Type B pancreatic cell (in vitro differentiated cells): ENCODE data around the gene ZCRB1. TPM values are rescaled to one million over a fixed set of nuclear protein-coding genes. Genes with fewer than 3 reads are reported as not detected.

Experiments used
- DNase-seq: peaks from one replicate; pipeline ENCODE4 v3.0.0; 2021; ENCODE audit warnings: mixed read lengths; ENCODE audit not compliant: unreplicated experiment; ENCODE audit errors: extremely low spot score
- H3K27ac Mint-ChIP-seq: 2 replicates; pipeline ENCODE4 v1.8.0; 2021; ENCODE audit warnings: mild to moderate bottlenecking, mixed read lengths
- H3K27me3 Mint-ChIP-seq: 2 replicates; pipeline ENCODE4 v1.8.0; 2021; ENCODE audit warnings: mixed read lengths
- H3K36me3 Mint-ChIP-seq: 2 replicates; pipeline ENCODE4 v1.8.0; 2021; ENCODE audit warnings: mixed read lengths
- H3K4me1 Mint-ChIP-seq: one replicate; pipeline ENCODE4 v1.8.0; 2021; ENCODE audit warnings: mixed read lengths; ENCODE audit not compliant: unreplicated experiment
- H3K4me3 Mint-ChIP-seq: 2 replicates; pipeline ENCODE4 v1.8.0; 2021; ENCODE audit warnings: mild to moderate bottlenecking, mixed read lengths
- H3K9me3 Mint-ChIP-seq: 2 replicates; pipeline ENCODE4 v1.8.0; 2021; ENCODE audit warnings: mixed read lengths
- long read RNA-seq: library from polyadenylated mRNA; unstranded; transcript quantifications from one replicate; pipeline ENCODE4 v2.0.0, GENCODE V29; 2020
- total RNA-seq: library from RNA; stranded (reverse); gene quantifications from 2 replicates; pipeline ENCODE4 v1.2.1, GENCODE V29; 2021; ENCODE audit warnings: low replicate concordance
- TF ChIP-seq, protein P1 (sequence below): fragments of 200-600 bp; sonication (generic); conservative IDR thresholded peaks from 2 replicates; pipeline ENCODE4 v1.5.0; 2021; ENCODE audit warnings: antibody characterized with exemption, mild to moderate bottlenecking

Gene ZCRB1, protein sequence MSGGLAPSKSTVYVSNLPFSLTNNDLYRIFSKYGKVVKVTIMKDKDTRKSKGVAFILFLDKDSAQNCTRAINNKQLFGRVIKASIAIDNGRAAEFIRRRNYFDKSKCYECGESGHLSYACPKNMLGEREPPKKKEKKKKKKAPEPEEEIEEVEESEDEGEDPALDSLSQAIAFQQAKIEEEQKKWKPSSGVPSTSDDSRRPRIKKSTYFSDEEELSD
- 42.4 and 45.1 TPM in 2 replicates for total RNA-seq
- long read RNA-seq, transcript ZCRB1-201 (8 exons, 1,827 nt) = major isoform, 13 of 27 reads
- long read RNA-seq, partial matches to known transcripts = 11 of 27 reads
- long read RNA-seq, other reads (novel, unspliced or antisense) = 3 of 27 reads

DNA sequence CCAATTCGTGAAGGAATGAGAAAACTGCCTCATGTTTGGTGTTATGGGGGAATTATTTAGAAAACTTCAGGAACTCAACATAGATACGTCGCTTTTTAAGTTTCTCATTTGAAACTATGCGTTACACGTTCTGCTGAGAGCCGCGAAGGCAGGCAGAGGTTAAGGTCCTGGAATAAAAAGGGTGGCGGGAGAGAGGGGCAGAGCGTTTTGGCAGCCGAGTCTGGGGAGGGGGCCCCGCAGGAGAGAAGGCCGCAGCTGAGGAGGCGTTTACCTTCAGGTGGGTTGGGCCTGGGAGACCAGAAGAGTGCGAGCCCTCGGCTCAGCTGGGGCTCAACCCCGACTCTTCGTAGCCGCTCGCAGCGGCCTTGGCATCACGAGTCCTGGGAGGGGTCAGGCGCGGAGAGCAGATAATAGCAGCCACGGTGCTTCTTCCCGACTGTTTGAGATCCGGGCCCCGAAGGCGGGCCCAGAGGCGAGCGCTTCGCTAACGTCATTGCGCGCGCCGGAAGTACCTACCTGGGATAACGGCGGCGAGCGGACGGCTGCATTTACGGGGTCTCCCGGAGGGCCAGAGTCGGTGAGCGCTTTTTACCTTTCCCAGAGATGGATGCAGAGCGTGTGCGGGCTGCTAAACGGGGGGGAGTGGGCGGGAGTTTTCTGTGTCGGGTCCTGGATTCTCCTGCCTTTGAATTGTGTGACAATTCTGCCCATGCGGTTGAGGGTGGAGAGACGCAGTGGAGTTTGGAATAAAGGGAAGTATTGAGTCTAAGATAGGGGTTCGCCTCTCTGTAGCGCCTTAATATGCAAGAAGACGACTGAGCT lies at the start of gene ZCRB1, which contains the start of gene PPHLN1:
TSS of gene ZCRB1 (minus strand) at position 442 of the 822 bp plus-strand sequence. CDS start 1,992 bp downstream, outside the sequence.
TSS of gene PPHLN1 (plus strand) at position 515 of the 822 bp plus-strand sequence. CDS start 9,736 bp downstream, outside the sequence.
- peak; percentile 82 for DNase-seq
- H3K4me3 Mint-ChIP-seq = peak within 1 kb of the TSS; percentile 96
- H3K9me3 Mint-ChIP-seq = no peaks in the 10 kb centered on the region
- no peaks in the 10 kb centered on the region for H3K27me3 Mint-ChIP-seq
- peaks cover 26% of the 10 kb centered on the region for H3K4me1 Mint-ChIP-seq
- H3K36me3 Mint-ChIP-seq = peaks cover 10% of the 10 kb centered on the region
- H3K27ac Mint-ChIP-seq = peak within 1 kb of the TSS; percentile 95
- TF ChIP-seq, protein P1, sequence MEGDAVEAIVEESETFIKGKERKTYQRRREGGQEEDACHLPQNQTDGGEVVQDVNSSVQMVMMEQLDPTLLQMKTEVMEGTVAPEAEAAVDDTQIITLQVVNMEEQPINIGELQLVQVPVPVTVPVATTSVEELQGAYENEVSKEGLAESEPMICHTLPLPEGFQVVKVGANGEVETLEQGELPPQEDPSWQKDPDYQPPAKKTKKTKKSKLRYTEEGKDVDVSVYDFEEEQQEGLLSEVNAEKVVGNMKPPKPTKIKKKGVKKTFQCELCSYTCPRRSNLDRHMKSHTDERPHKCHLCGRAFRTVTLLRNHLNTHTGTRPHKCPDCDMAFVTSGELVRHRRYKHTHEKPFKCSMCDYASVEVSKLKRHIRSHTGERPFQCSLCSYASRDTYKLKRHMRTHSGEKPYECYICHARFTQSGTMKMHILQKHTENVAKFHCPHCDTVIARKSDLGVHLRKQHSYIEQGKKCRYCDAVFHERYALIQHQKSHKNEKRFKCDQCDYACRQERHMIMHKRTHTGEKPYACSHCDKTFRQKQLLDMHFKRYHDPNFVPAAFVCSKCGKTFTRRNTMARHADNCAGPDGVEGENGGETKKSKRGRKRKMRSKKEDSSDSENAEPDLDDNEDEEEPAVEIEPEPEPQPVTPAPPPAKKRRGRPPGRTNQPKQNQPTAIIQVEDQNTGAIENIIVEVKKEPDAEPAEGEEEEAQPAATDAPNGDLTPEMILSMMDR = no peak

DNA sequence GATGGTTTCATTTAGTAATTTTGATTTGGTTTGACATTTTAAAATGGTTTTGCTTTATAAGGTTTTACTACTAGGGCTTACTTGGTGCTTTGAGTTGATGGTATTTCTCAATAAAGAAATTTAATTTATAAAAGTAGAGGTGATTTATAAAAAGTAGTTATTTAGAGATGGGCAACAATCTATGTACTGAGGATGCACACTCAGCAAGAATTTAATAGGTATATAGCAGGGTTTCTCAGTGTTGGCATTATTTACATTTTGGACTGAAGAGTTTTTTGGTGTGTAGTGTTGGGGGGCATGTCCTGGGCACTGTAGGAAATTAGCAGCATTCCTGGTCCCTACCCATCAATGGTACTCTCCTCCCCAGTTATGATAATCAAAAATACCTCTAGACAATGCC lies 47.8 kb upstream of the ZCRB1 start:
- H3K9me3 Mint-ChIP-seq = no peaks in the 10 kb centered on the region
- TF ChIP-seq, protein P1 = no peak
- no peaks in the 10 kb centered on the region for H3K27me3 Mint-ChIP-seq
- no peak for DNase-seq
- peaks cover 24% of the 10 kb centered on the region for H3K36me3 Mint-ChIP-seq
- H3K27ac Mint-ChIP-seq = no peak overlapping the region
- H3K4me1 Mint-ChIP-seq = no peaks in the 10 kb centered on the region
- no peak overlapping the region for H3K4me3 Mint-ChIP-seq

DNA sequence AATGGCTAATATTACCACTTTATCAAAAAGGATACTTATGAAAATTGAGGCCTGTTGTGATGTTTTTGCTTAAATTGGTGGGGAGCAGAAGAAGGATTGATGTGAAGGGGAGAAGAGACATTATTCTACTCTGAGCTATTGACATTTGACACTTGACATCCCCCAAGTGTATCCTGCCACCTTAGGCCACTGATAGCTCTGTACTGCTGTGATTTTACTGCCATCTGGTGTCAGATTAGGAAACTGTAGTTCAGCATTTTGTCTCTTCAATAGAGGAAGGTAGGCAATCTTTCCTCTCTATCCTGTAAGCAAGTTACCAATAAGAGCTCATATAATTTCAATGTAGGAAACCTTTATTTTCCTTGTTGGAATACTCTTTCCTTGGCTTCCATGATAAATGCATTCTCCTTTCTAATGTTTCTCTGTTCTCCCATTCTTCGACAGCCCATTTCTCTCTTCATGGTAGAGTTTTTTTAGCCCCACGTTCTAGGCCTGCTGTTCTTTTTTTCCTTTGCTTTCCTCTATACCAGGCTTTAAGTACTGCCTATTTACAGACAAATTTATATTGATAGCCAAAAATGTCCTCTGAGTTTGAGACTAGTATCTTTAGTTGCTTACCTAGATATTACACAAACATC lies 46.4 kb upstream of the ZCRB1 start:
- Mint-ChIP-seq H3K4me1 (no peaks in the 10 kb centered on the region), H3K36me3 (peaks cover 20% of the 10 kb centered on the region), H3K9me3 (no peaks in the 10 kb centered on the region), H3K4me3 (no peak overlapping the region), H3K27me3 (no peaks in the 10 kb centered on the region), H3K27ac (no peak overlapping the region)
- no peak for DNase-seq
- TF ChIP-seq, protein P1 = peak; percentile 86

DNA sequence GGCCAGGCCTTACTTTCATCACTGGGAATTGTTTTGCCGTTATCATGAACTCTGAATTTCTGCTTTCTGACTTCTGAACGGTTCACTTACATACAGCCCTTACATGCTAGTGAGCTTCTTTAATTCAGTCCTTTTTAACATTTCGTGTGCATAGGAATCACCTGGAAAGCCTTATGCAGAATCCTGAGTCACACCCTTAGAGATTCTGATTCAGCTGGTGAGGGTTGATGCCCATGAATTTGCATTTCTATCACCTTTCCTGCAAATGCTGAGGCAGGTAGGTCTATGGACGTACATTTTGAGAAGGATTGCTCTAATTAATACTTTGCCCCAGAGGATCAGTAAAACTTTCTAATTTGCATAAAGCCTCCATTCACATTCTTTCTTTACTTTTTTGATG lies 44.1 kb upstream of the ZCRB1 start:
- TF ChIP-seq, protein P1 = no peak
- H3K36me3 Mint-ChIP-seq = peaks cover 14% of the 10 kb centered on the region
- H3K4me1 Mint-ChIP-seq = peaks cover 3% of the 10 kb centered on the region
- no peak overlapping the region for H3K4me3 Mint-ChIP-seq
- H3K9me3 Mint-ChIP-seq = no peaks in the 10 kb centered on the region
- no peak for DNase-seq
- H3K27ac Mint-ChIP-seq = no peak overlapping the region
- no peaks in the 10 kb centered on the region for H3K27me3 Mint-ChIP-seq

DNA sequence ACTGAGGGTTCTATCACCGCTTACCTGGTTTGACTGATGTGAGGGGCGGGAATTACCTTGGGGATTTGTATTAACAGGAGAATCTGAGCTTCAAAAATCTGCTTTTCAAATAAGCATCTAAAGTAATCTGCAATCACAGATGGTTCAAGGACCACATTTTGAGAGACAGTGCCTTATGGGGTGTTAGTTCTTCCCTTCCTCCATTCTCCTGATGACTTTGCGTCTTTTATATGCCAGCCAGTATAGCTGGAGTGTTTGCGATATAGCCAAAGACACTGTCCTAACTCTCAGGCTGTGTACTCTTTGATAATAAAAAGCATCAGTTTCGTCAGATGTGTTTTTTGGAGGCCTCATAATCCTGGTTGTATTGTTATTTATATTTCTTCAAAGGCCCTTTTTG lies 39.6 kb upstream of the ZCRB1 start:
- TF ChIP-seq, protein P1 = no peak
- no peak overlapping the region for H3K27ac Mint-ChIP-seq
- no peaks in the 10 kb centered on the region for H3K9me3 Mint-ChIP-seq
- peaks cover 6% of the 10 kb centered on the region for H3K36me3 Mint-ChIP-seq
- H3K27me3 Mint-ChIP-seq = no peaks in the 10 kb centered on the region
- no peak overlapping the region for H3K4me3 Mint-ChIP-seq
- no peak for DNase-seq
- H3K4me1 Mint-ChIP-seq = peaks cover 3% of the 10 kb centered on the region
